ENCODE data around the gene NAXD. TPM values are rescaled to one million over a fixed set of nuclear protein-coding genes. Genes with fewer than 3 reads are reported as not detected.
"Not testable (repeated sequence)": the region's sequence is repeated elsewhere in the genome, so short reads cannot be mapped to it uniquely, and the experiment has no call there.

The NAXD gene
- total RNA-seq, 6 donors from 2014 or later: 19.6 to 38.8 (median 29.4) TPM

- 86 to 94% methylated on average over 8 to 10 of the region's 10 CpGs for WGBS, 2 donors
- H3K9me3 ChIP-seq: no peaks in the 10 kb centered on the region
- H3K4me1 ChIP-seq: no peaks in the 10 kb centered on the region
- H3K27me3 ChIP-seq: no peaks in the 10 kb centered on the region
- ATAC-seq (ENCODE audit: low FRiP score in 2 of 2): no peak
- peaks cover 0 to 65% (median 34%) of the 10 kb centered on the region in 4 donors for H3K36me3 ChIP-seq
- no peak overlapping the region for H3K27ac ChIP-seq
- no peak overlapping the region for H3K4me3 ChIP-seq
- DNase-seq: peak in 1 of 2 donors; percentile 13
- no peak for TF ChIP-seq EP300 (IDR thresholded peaks at IDR 0.05)
- TF ChIP-seq POLR2AphosphoS5 (IDR thresholded peaks at IDR 0.05): no peak
- TF ChIP-seq CTCF (IDR thresholded peaks at IDR 0.05): no peak
- no peak for TF ChIP-seq POLR2A (IDR thresholded peaks at IDR 0.05)
Observed at GRCh38 chr13:110652231-110652730, 36.9 kb downstream of the NAXD start.

- Histone ChIP-seq H3K4me1 (peaks cover 0 to 2% (median 0%) of the 10 kb centered on the region in 4 donors), H3K27me3 (no peaks in the 10 kb centered on the region), H3K4me3 (no peak overlapping the region), H3K36me3 (peaks cover 0 to 63% (median 34%) of the 10 kb centered on the region in 4 donors), H3K9me3 (no peaks in the 10 kb centered on the region), H3K27ac (no peak overlapping the region)
- TF ChIP-seq CTCF (IDR thresholded peaks at IDR 0.05) (no peak), POLR2A (IDR thresholded peaks at IDR 0.05) (no peak)
- DNase-seq (peak in 1 of 2 donors; percentile 18), ATAC-seq (ENCODE audit: low FRiP score in 2 of 2) (no peak)
- 89 to 98% methylated on average over 9 to 10 of the region's 10 CpGs for WGBS, 2 donors
Observed at GRCh38 chr13:110652764-110653163, 37.4 kb downstream of the NAXD start.

- Histone ChIP-seq H3K27me3 (no peaks in the 10 kb centered on the region), H3K4me3 (no peak overlapping the region), H3K27ac (no peak overlapping the region), H3K4me1 (peaks cover 0 to 3% (median 0%) of the 10 kb centered on the region in 4 donors), H3K9me3 (no peaks in the 10 kb centered on the region), H3K36me3 (peaks cover 0 to 64% (median 34%) of the 10 kb centered on the region in 4 donors)
- no peak for TF ChIP-seq CTCF (IDR thresholded peaks at IDR 0.05)
- TF ChIP-seq EP300 (IDR thresholded peaks at IDR 0.05): no peak
- TF ChIP-seq POLR2AphosphoS5 (IDR thresholded peaks at IDR 0.05): no peak
- TF ChIP-seq POLR2A (IDR thresholded peaks at IDR 0.05): no peak
- ATAC-seq (ENCODE audit: low FRiP score in 2 of 2): no peak
- no peak for DNase-seq
- WGBS, 2 donors: 88% methylated on average over 14 of the region's 14 CpGs
Observed at GRCh38 chr13:110653271-110653670, 37.9 kb downstream of the NAXD start.

GRCh38 chr13:110653851-110654250 lies 38.5 kb downstream of the NAXD start:
- Histone ChIP-seq H3K9me3 (no peaks in the 10 kb centered on the region), H3K27ac (no peak overlapping the region), H3K4me1 (peaks cover 0 to 3% (median 0%) of the 10 kb centered on the region in 4 donors), H3K36me3 (peaks cover 0 to 61% (median 33%) of the 10 kb centered on the region in 4 donors), H3K27me3 (no peaks in the 10 kb centered on the region), H3K4me3 (no peak overlapping the region)
- 95 to 97% methylated on average over 14 of the region's 14 CpGs for WGBS, 2 donors
- ATAC-seq (ENCODE audit: low FRiP score in 2 of 2): no peak
- no peak for DNase-seq
- TF ChIP-seq CTCF (IDR thresholded peaks at IDR 0.05): no peak
- TF ChIP-seq POLR2A (IDR thresholded peaks at IDR 0.05): no peak
- no peak for TF ChIP-seq EP300 (IDR thresholded peaks at IDR 0.05)

GRCh38 chr13:110657196-110657595 lies 41.9 kb downstream of the NAXD start:
- Histone ChIP-seq H3K27me3 (no peaks in the 10 kb centered on the region), H3K4me1 (peaks cover 0 to 3% (median 0%) of the 10 kb centered on the region in 4 donors), H3K4me3 (no peak overlapping the region), H3K27ac (no peak overlapping the region), H3K9me3 (no peaks in the 10 kb centered on the region), H3K36me3 (peaks cover 0 to 54% (median 21%) of the 10 kb centered on the region in 4 donors)
- WGBS, 2 donors: 92 to 95% methylated on average over 7 of the region's 7 CpGs
- no peak for TF ChIP-seq POLR2AphosphoS5 (IDR thresholded peaks at IDR 0.05)
- DNase-seq: no peak
- ATAC-seq (ENCODE audit: low FRiP score in 2 of 2): no peak

- WGBS, 2 donors: 74 to 82% methylated on average over 6 of the region's 6 CpGs
- peak in 1 of 2 donors; percentile 69 for ATAC-seq (ENCODE audit: low FRiP score in 2 of 2)
- H3K36me3 ChIP-seq: peaks cover 0 to 58% (median 24%) of the 10 kb centered on the region in 4 donors
Observed at GRCh38 chr13:110658218-110658911, 43.0 kb downstream of the NAXD start.

More at GRCh38 chr13:110658218-110658911, 43.0 kb downstream of the NAXD start:
- H3K4me1 ChIP-seq, H3K27me3 ChIP-seq, H3K4me3 ChIP-seq, H3K9me3 ChIP-seq, DNase-seq: not testable (repeated sequence)
- peak overlapping the region in 2 of 4 donors; percentile 21 to 30 for H3K27ac ChIP-seq

All from upper lobe of left lung (tissue), 6 donors.